Epithelial cell of esophagus (primary cell): ENCODE data around the gene AP4S1.

Experiments
- DNase-seq: peaks from one replicate; pipeline ENCODE4 v3.0.0; 2010; ENCODE audit warnings: low read depth
- H3K4me3 ChIP-seq: 2 replicates; pipeline ENCODE4 v1.5.1; 2011; ENCODE audit warnings: mild to moderate bottlenecking, low read length, control low read depth
- TF ChIP-seq, protein P1 (sequence below): IDR thresholded peaks from 2 replicates; pipeline ENCODE4 v1.5.1; 2011; ENCODE audit warnings: low read depth, mild to moderate bottlenecking, low read length, control low read depth, inconsistent platforms; ENCODE audit not compliant: insufficient read depth; ENCODE audit errors: missing control alignments

Gene AP4S1

DNA sequence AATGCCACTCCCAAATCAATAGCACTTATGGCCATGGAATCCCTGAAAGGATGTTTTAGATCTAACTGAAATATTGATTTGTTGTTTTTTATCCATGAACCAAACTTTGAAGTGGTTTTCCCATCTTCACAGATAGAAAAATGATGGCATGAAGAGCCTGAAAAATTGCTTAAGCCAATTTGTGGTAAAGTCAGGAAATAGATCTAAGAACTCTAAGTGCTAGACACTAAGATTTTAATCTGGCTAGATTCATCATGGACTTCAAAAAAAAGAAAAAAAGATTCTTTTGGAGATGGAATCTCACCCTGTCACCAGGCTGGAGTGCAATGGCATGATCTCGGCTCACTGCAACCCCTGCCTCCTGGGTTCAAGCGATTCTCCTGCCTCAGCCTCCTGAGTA lies 45.7 kb downstream of the AP4S1 start:
- TF ChIP-seq, protein P1, sequence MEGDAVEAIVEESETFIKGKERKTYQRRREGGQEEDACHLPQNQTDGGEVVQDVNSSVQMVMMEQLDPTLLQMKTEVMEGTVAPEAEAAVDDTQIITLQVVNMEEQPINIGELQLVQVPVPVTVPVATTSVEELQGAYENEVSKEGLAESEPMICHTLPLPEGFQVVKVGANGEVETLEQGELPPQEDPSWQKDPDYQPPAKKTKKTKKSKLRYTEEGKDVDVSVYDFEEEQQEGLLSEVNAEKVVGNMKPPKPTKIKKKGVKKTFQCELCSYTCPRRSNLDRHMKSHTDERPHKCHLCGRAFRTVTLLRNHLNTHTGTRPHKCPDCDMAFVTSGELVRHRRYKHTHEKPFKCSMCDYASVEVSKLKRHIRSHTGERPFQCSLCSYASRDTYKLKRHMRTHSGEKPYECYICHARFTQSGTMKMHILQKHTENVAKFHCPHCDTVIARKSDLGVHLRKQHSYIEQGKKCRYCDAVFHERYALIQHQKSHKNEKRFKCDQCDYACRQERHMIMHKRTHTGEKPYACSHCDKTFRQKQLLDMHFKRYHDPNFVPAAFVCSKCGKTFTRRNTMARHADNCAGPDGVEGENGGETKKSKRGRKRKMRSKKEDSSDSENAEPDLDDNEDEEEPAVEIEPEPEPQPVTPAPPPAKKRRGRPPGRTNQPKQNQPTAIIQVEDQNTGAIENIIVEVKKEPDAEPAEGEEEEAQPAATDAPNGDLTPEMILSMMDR = no peak
- DNase-seq = no peak
- no peak overlapping the region for H3K4me3 ChIP-seq

DNA sequence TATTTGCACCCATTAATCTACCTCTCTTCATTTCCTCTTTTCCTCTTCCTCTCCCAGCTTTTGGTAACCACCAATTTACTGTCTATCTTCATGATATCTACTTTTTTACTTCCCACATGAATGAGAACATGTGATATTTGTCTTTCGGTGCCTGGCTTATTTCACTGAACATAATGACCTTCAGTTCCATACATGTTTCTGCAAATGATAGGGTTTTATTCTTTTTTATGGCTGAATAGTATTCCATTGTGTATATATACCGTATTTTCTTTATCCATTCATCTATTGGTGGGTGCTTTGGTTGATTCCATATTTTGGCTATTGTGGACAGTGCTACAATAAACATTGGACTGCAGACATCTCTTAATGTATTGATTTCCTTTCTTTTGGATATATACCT lies 49.7 kb downstream of the AP4S1 start:
- TF ChIP-seq, protein P1 = no peak
- DNase-seq = no peak
- H3K4me3 ChIP-seq = no peak overlapping the region

DNA sequence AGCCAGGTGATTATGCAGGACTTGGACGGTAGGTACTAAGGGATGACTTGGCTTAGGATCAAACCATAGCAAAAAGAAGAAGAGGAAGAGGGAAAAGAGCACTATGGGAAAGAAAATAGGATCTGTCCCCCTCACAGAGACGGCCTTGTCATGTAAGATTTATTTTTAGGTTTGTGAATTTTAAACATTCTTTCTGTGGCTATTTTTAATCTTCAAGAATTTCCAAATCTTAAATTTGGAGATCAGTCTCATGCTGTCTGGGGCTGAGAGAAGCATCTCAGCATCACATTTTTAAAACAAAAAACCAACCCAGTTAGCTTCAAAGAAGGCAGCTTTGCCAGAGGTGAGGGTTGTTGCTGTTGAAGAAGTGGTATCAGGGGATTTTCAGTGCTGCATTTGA lies 53.3 kb downstream of the AP4S1 start:
- no peak for DNase-seq
- TF ChIP-seq, protein P1 = no peak
- no peak overlapping the region for H3K4me3 ChIP-seq

DNA sequence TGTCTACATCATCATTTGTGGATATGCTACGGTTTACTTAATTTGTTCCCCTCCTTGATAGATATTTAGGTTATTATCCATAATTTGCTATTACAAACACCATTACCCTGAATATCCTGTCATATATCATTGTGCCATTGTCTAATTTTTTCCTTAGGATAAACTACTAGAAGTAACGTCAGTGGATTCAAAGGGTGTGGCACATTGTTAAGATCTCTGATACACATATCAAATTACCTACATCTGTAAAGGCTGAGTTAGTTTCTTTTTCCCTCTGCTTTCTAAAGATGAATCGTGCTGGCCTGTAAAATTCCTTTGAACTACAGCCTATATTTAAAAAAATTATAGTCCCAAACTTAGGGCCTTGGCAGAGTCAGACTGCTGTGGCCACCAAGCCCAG lies 54.6 kb downstream of the AP4S1 start:
- DNase-seq = peak; percentile 64
- H3K4me3 ChIP-seq = no peak overlapping the region
- TF ChIP-seq, protein P1 = no peak

DNA sequence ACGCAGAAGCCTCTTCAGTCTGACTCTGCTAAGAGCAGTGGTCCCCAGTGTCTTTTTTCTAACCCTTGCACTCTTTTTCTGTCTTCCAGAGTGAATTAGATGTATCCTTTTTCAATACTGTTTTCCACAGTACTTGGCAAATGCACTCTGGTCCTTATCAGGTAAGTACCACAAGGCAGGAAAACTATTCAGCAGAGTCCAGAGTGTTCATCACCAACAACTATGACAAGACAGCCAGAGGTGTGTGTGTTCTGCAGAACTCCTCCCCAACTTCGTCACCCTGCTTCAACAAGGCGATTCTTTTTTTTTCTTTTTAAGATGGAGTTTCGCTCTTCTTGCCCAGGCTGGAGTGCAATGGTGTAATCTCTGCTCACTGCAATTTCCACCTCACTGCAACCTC lies 55.0 kb downstream of the AP4S1 start:
- no peak for DNase-seq
- H3K4me3 ChIP-seq = no peak overlapping the region
- TF ChIP-seq, protein P1 = no peak

DNA sequence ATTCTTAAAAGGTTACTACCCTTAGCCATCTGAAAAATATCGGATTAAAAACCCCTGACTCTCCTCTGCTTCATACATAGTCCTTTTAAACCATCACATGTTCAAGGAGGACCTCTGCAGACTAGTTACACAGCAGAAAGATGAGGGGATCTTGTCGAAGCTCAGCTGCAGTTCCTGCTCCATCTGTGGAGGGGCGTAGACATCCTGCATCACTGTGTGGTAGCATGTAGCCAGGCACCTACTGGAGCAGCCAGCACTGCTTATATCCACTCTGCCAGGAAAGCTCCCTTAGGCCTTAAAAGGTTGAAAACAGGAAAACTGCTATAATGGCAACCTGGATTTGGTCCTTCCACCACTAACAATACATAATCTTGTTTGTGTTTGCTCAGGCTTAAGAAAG lies 58.3 kb downstream of the AP4S1 start:
- no peak for DNase-seq
- TF ChIP-seq, protein P1 = no peak
- H3K4me3 ChIP-seq = no peak overlapping the region

DNA sequence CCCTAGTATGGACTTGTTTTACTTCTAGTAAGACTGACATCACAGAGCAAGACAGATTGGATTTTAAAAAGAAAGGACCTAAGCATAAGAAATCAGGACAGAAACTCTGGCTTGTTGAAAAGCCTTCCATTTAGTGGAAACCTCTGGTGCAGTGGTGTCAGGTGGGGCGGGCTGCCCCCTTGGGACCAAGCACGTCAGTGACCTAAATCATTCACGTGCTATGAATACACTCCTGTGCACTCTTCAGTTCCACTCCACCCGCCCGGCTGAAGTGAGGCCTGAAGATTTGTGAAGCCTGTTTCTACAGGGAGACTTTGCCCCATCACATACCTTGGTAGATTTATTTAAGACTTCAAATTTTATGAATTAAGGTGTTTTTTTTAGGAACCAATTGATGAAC lies 58.9 kb downstream of the AP4S1 start:
- H3K4me3 ChIP-seq = no peak overlapping the region
- DNase-seq = no peak
- TF ChIP-seq, protein P1 = no peak
